8988T (cell line): ENCODE results near the gene RMI2.

Source experiments
- DNase-seq: peaks from one replicate; pipeline ENCODE4 v3.0.0; 2011

The RMI2 gene

GRCh38 chr16:11329071-11329491, 16.2 kb upstream of the RMI2 start:
- DNase-seq, result no peak

DNA sequence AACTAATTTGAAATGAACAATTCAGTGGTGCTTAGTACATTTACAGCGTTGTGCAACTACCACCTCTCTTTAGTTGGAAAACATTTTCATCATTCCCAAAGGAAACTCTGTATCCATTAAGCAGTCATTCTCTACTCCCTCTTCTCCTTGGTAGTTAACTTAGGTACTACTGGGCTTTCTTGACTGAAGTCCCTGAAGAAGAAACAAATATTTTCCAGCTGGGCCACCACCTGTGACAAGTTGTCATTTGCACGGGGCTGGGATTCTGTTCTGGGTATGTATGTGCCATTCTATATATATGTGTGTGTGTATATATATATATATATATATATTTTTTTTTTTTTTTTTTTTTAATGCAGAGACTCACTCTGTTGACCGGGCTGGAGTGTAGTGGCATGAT, 15.4 kb upstream of the RMI2 start:
- DNase-seq, result no peak

- DNase-seq, result no peak
Observed at GRCh38 chr16:11330526-11331237, 14.6 kb upstream of the RMI2 start.

GRCh38 chr16:11331967-11332366, 13.3 kb upstream of the RMI2 start:
- no peak for DNase-seq

GRCh38 chr16:11333010-11333409, 12.2 kb upstream of the RMI2 start:
- no peak for DNase-seq

- no peak for DNase-seq
Observed at GRCh38 chr16:11333702-11334101, 11.6 kb upstream of the RMI2 start.

DNA sequence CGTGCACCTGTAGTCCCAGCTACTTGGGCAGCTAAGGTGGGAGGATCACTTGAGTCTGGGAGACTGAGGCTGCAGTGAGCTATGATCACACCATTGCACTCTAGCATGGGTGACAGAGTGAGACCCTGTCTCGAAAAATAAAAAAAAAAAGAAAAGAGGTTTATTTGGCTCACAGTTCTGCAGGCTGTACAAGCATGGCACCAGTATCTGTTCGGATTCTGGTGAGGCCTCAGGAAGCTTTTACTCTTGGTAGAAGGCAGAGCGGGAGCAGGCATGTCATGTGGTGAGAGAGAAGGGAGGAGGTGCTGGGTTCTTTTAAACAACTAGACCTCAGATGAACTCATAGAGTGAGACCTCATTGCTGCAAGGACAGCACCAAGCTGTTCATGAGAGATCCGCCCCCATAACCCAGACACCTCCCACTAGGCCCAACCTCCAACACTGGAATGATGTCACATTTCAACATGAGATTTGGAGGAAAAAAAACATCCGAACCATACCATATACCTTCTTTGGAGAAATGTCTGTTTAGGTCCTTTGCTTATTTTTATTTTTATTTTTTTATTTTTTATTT, 10.3 kb upstream of the RMI2 start:
- no peak for DNase-seq

DNA sequence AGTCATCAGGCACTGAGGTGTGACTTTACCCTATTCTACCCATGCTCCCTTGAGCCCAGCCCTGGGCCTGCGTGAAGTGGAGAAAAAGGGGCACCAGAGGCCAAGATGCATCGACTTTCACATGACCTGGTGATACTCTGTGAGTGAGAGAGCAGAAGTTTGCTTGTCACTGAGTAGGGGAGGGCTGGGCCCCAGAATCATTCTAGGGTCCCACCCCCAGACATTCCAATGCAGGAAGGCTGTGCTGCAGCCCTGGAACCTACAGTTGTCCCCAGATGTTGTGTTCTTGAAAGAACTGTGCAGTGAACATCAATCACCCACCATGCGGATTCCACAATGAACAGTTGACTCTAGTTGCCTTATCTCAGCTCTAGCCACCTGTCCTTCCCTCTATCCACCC, 6.2 kb upstream of the RMI2 start:
- no peak for DNase-seq

DNA sequence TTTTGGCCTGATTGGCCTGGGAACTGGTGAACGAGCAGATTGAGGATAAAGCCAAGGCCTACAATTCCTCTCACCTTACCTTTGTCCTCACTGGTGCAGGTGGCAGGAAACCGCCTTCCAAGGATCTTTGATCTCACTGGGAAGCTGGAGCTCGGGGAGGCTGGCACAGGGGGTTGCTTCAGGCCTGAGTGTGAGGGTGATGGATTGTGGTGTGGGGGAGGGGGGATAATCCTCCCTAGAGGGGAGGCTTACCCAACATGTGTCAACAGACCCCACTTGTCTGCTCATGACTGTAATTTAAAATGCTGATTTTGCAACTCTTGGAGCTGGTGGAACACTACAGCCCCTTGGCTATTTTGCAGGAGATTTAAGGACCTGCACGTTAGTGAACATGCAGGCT, 4.5 kb upstream of the RMI2 start:
- no peak for DNase-seq

DNA sequence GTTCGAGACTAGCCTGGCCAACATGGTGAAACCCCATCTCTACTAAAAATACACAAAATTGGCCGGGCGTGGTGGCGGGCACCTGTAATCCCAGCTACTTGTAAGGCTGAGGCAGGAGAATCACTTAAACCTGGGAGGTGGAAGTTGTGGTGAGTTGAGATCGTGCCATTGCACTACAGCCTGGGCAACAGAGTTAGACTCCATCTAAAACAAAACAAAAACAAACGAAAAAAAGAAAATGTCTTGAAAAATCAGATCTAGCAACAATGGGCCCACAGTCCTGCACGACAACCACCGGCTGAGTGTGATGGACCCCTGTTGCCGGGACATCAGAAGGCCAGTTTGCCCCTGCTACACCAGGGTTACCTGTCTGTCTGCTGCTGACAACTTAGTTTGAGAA, 3.9 kb upstream of the RMI2 start:
- no peak for DNase-seq

GRCh38 chr16:11342021-11342855, 3.0 kb upstream of the RMI2 start:
- DNase-seq, result no peak

- no peak for DNase-seq
Observed at GRCh38 chr16:11346700-11347319, 1.6 kb downstream of the RMI2 start.

DNA sequence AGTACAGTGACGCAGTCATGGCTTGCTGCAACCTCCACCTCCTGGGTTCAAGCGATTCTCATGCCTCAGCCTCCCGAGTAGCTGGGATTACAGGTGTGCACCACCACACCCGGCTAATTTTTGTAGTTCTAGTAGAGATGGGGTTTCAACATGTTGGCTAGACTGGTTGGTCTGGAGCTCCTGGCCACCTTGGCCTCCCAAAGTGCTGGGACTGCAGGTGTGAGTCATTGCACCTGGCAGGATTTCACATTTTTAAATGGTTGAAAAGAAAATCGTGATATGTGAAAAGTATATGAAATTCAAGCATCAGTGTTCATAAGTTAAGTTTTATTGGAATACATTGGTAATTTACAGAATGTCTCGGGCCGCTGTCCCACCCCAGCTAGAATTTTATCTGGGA, 2.6 kb downstream of the RMI2 start:
- no peak for DNase-seq

DNA sequence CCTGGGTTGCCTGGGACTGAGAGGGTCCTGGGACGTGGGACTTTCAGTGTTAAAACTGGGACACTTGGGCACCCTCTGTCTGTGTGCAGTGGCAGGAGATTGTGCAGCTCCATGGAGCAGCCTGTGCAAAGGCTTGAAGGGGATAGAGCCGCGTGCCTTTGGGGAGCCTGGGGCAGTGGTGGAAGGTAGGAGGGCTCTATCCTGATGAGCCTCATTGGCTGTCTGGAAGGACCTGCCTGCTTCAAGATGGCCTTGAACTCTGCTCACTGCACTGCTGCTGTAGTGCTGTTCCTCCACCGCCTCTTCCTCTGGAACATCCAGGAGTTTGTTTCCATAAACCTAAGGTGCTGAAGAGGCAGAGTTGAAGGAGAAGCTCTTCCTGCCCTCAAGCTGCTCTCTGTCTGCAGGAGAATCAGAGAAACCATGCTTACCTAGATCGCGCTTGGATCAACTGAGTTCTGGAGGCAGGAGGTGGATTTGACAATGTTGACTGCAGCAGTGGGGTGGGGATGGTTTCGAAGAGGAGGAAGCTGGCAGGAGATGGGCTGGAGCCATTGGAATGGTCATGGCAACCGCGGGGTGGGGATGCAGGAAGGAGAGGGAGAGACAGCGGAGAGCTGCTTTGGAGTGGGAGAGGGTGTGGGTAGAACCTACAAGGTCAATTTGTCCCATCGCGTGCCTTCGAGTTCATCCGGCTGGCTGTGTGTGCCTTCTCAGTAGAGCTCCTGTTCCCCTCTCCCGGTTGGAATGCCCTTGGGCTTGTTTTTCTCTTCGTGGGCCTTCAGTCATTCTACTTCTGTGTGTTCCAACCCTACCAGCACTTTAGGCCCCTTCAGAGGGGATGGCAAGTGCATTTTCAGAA, 3.7 kb downstream of the RMI2 start:
- DNase-seq, result no peak

DNA sequence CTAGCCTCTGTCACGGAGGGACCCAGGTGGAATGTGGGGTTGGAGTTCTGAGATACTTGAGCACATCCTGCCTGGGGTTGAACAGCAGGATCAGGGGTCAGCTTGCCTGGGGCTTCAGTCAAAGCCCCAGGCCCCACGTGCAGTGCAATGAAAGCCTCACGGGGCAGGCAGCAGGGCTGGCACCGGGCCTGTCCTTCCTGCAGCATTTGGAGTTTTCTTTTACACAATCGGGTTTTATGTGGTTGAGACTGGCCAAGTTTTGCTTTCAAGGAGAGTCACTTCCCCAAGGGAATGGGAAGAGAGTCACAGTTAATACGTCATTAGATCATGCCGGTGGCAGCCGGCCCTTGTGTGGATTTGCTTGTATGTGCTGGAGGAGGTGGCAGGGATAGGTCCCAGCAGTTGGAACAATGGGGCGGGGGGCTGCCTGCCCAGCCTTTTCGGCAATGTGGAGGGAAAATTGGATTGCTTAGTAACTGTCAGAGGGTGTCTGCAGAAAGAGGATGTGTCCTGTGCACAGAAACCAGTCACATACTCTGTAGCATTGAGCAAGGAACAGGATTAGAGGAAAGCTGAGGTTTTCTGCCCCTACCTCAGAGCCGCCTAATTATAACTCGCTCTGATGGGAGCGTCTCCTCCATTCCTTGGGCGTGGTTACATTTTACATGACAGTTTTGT, 4.5 kb downstream of the RMI2 start:
- no peak for DNase-seq

DNA sequence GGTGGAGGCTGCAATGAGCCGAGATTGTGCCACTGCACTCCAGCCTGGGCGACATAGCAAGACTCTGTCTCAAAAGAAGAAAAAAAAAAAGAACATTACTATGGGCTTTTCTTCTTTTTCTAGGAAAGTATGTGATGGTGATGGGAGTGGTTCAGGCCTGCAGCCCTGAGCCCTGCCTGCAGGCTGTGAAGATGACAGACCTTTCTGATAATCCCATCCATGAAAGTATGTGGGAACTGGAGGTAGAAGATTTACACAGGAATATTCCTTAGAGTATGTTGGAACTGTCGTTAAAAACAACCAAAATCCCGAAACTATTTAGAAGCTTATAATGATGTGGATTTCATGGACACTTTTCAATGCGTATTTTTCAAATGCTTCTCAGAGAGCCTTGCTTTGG, 5.3 kb downstream of the RMI2 start:
- no peak for DNase-seq

- DNase-seq, result no peak
Observed at GRCh38 chr16:11350921-11351335, 5.7 kb downstream of the RMI2 start.

DNA sequence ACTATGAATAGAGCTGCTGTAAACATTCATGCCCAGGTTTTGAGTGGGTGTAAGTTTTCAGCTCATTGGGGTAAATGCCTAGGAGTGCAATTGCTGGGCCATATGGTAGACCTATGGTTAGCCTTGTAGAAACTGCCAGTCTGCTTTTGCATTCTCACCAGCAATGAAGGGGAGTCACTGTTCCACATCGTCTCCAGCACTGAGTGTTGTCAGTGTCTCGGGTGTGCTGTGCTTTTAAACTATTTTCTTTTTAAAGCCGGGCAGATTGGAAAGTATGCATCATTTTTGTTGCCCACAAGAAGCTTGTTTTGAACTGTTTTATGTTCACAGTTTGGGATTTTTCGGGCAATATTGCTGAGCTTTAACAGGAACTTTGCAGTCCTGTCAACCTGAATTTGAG, 7.9 kb downstream of the RMI2 start:
- DNase-seq, result no peak

DNA sequence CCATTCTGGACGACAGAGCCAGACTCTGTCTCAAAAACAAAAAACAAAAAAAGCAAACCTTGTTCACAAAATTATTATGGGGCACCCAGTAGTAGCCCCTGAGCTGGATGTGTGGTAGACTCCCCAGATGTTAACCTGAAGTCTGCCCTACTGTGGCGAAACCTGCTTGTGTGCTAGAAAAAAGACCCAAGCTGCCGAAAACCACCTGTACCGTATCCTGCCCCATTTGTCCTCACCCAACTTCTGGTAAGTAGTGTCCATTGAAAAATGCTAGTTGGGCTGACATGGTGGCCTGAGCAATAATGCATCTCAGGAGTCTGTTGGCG, 9.1 kb downstream of the RMI2 start:
- DNase-seq, result no peak

GRCh38 chr16:11354733-11355574, 9.7 kb downstream of the RMI2 start:
- no peak for DNase-seq

DNA sequence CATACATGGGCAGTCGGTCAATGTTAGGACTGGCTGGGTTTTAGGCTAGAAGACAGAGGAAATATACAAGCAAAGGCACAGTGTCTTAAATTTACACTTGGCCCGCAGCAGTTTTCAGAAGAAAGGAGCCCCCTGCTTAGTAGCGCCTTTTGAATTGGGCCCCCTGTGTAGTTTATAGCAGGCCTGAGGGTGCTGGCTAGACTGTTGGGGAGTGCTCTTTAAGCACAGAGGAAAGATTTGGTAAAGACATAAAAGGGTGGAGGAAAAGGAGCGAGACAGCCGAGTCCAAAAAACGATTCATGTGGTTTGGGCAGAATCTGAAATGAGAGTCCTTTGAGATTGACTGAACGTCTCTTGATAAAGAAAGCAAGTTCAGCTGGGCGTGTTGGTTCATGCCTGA, 10.6 kb downstream of the RMI2 start:
- DNase-seq, result no peak
